PFSK-1 (cell line): Measurements from ENCODE around the gene OSBPL2.

Source experiments
- POLR2AphosphoS5 ChIP-seq: IDR thresholded peaks from 2 replicates; pipeline ENCODE4 v1.6.1; 2012; ENCODE audit warnings: low read depth, mild to moderate bottlenecking, control low read depth, low read length, moderate library complexity
- SIN3A ChIP-seq: IDR thresholded peaks from 2 replicates; pipeline ENCODE4 v1.6.1; 2012; ENCODE audit warnings: mild to moderate bottlenecking, low read length, moderate library complexity, borderline replicate concordance; ENCODE audit not compliant: insufficient read depth
- TAF1 ChIP-seq: IDR thresholded peaks from 2 replicates; pipeline ENCODE4 v1.6.1; 2012; ENCODE audit warnings: low read length, control low read depth, borderline replicate concordance; ENCODE audit not compliant: insufficient read depth
- TF ChIP-seq, protein P1 (sequence below), 2 experiments: IDR thresholded peaks; 2 replicates each; pipeline versions ENCODE4 v1.6.1 to v1.8.0; 2011 to 2012; ENCODE audit warnings: low read depth in 2 of 2, low read length in 2 of 2, control low read depth in 1 of 2, inconsistent platforms in 1 of 2, mild to moderate bottlenecking in 1 of 2, moderate library complexity in 1 of 2; ENCODE audit not compliant: insufficient read depth in 1 of 2

DNA sequence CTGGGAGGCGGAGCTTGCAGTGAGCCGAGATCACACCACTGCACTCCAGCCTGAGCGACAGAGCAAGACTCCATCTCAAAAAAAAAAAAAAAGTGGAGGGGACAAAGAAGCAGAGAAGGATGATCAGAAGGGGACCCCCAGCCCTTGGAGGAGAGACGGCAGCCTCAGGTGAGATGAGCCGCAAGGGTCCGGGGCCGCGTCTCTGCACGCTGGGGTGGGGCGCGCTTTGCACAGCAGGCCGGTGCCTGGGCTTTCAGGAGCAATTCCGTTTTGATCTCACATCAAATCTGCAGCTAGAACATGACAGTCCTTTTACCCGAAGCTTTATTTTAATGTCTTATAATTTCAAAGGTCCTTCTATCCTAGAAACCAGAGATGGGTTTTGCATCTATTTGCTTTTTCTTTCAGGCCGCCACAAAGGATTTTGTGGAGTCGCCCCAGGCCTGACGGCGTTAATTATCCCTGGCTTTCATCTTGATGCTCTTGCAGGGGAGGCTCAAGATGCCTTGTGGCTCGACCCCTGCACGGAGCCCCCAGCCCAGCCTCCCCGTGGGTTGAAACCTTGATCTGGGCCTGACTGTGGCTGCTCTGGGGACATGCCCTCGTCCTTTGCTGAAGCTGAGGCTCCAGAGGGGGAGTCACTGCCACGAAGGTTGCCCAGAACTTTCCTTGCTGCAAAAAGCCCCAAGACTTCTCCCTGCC, 35.5 kb upstream of the OSBPL2 start:
- TF ChIP-seq POLR2AphosphoS5 (no peak), TAF1 (no peak), SIN3A (no peak)
- TF ChIP-seq, protein P1, sequence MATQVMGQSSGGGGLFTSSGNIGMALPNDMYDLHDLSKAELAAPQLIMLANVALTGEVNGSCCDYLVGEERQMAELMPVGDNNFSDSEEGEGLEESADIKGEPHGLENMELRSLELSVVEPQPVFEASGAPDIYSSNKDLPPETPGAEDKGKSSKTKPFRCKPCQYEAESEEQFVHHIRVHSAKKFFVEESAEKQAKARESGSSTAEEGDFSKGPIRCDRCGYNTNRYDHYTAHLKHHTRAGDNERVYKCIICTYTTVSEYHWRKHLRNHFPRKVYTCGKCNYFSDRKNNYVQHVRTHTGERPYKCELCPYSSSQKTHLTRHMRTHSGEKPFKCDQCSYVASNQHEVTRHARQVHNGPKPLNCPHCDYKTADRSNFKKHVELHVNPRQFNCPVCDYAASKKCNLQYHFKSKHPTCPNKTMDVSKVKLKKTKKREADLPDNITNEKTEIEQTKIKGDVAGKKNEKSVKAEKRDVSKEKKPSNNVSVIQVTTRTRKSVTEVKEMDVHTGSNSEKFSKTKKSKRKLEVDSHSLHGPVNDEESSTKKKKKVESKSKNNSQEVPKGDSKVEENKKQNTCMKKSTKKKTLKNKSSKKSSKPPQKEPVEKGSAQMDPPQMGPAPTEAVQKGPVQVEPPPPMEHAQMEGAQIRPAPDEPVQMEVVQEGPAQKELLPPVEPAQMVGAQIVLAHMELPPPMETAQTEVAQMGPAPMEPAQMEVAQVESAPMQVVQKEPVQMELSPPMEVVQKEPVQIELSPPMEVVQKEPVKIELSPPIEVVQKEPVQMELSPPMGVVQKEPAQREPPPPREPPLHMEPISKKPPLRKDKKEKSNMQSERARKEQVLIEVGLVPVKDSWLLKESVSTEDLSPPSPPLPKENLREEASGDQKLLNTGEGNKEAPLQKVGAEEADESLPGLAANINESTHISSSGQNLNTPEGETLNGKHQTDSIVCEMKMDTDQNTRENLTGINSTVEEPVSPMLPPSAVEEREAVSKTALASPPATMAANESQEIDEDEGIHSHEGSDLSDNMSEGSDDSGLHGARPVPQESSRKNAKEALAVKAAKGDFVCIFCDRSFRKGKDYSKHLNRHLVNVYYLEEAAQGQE (IDR thresholded peaks at IDR 0.05; ENCODE audit: insufficient read depth in 1 of 2, low read depth in 2 of 2, low read length in 2 of 2), result no peak
